GM12874 (cell line): Measurements from ENCODE around the gene POFUT2.

Experiments used
- CTCF ChIP-seq: IDR thresholded peaks from 2 replicates; pipeline ENCODE4 v1.5.1; 2011; ENCODE audit warnings: low read depth, mild to moderate bottlenecking, control low read depth, low read length, moderate library complexity; ENCODE audit not compliant: insufficient read depth

The POFUT2 gene

GRCh38 chr21:45303751-45304475 lies 16.2 kb upstream of the POFUT2 start:
- TF ChIP-seq CTCF, result no peak

- TF ChIP-seq CTCF, result no peak
Measured at GRCh38 chr21:45303091-45303615, 15.5 kb upstream of the POFUT2 start.

- no peak for TF ChIP-seq CTCF
Measured at GRCh38 chr21:45302082-45303061, 14.7 kb upstream of the POFUT2 start.

- no peak for TF ChIP-seq CTCF
Measured at GRCh38 chr21:45301521-45302081, 13.9 kb upstream of the POFUT2 start.

GRCh38 chr21:45300786-45301520 lies 13.3 kb upstream of the POFUT2 start:
- no peak for TF ChIP-seq CTCF

- TF ChIP-seq CTCF, result no peak
Measured at GRCh38 chr21:45299864-45300785, 12.4 kb upstream of the POFUT2 start.
